MCF 10A (cell line): Measurements from ENCODE around the gene CLK1. TPM values are rescaled to one million over a fixed set of nuclear protein-coding genes. Genes with fewer than 3 reads are reported as not detected.
A peak's percentile ranks its signal among the peaks of the same experiment; 100 is the strongest.

Source experiments
- BruUV-seq: library from RNA; stranded (reverse); fragments of 400-500 nt; replicated peaks from 2 replicates; lab custom pipeline; 2021; lab: Mats Ljungman, UMichigan
- CTCF ChIA-PET: fragments of 300-600 bp; sonication (Branson Sonifier 250); formaldehyde crosslinking; extraction: SDS; loops from one replicate; lab custom pipeline; 2021; ENCODE audit warnings: antibody characterized with exemption, inconsistent platforms; lab: Yijun Ruan, JAX
- POLR2A ChIA-PET: fragments of 300-600, 350-650 bp; sonication (Branson Sonifier 250); formaldehyde crosslinking; extraction: SDS; loops from one replicate; lab custom pipeline; 2020; ENCODE audit warnings: antibody characterized with exemption, inconsistent platforms; lab: Yijun Ruan, JAX
- DNase-seq: peaks from one replicate; pipeline ENCODE4 v3.0.0-alpha.2; 2018; ENCODE audit not compliant: unreplicated experiment
- H3K27ac Mint-ChIP-seq: one replicate; pipeline ENCODE4 v1.8.0; 2022; ENCODE audit warnings: mild to moderate bottlenecking, low read depth, mixed read lengths; ENCODE audit not compliant: unreplicated experiment
- H3K27me3 Mint-ChIP-seq: one replicate; pipeline ENCODE4 v1.8.0; 2022; ENCODE audit warnings: mixed read lengths; ENCODE audit not compliant: insufficient read depth, unreplicated experiment
- H3K36me3 Mint-ChIP-seq: one replicate; pipeline ENCODE4 v1.8.0; 2022; ENCODE audit warnings: mild to moderate bottlenecking, moderate library complexity, mixed read lengths; ENCODE audit not compliant: insufficient read depth, unreplicated experiment
- H3K4me1 Mint-ChIP-seq: one replicate; pipeline ENCODE4 v1.8.0; 2022; ENCODE audit warnings: mixed read lengths; ENCODE audit not compliant: insufficient read depth, unreplicated experiment
- H3K4me3 Mint-ChIP-seq: one replicate; pipeline ENCODE4 v1.8.0; 2022; ENCODE audit warnings: mild to moderate bottlenecking, moderate library complexity, mixed read lengths; ENCODE audit not compliant: unreplicated experiment
- H3K9me3 Mint-ChIP-seq: one replicate; pipeline ENCODE4 v1.8.0; 2022; ENCODE audit warnings: mixed read lengths; ENCODE audit not compliant: unreplicated experiment
- intact Hi-C: fragments of 100-400 bp; cut with micrococcal nuclease; formaldehyde crosslinking; loops from 2 replicates; pipeline ENCODE4 v1.14.1; 2022
- total RNA-seq: library from RNA; stranded (reverse); gene quantifications from 2 replicates; pipeline ENCODE4 v1.2.3, GENCODE V29; 2022
- TF ChIP-seq, protein P1 (sequence below): fragments of 200-600 bp; IDR thresholded peaks from one replicate; pipeline ENCODE4 v1.8.0; 2022; ENCODE audit warnings: antibody characterized with exemption, mild to moderate bottlenecking; ENCODE audit not compliant: unreplicated experiment

CLK1 gene
- total RNA-seq, 1 experiment from 2014 or later = 102 TPM

DNA sequence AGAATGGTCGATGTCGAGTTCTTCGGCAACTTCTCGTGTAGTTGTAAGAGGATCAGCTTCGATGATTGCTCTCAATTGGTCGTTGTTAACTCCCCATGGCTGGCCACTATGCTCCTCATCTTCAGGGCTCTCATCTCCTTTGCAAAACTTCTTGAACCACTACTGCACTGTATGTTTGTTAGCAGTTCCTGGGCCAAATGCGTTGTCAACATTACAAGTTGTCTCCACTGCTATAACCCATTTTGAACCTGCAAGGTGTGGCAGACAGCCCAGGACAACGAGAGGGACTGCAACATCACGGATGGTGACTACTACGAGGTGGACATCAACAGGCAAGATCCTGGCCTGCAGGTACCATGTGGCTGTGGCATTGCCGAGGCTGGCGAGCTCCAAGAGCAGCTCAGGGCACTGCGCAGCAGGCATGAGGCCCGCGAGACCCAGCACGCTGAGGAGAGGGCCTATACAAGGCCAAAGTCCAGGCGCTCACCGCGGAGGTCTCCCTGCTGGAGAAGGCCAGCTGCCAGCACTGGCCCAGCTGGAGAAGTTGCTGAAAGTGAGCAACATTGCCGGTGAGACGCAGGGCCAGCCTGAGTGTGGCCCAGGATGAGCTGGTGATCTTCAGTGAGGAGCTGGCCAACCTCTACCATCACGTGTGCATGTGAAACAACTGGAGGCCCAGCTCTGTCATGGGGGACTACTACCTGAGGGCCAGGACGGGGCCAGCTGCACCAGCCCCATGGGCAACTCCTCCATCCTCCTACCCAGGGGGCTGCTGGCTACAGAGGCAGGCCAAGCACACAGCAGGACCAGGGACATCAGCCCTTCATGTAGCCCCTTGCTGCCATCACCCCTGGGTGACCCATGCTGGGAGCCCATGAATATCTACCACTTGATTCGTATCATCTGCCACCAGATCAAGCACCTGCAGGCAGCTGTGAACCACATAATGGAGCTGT, 20.2 kb downstream of the CLK1 start:
- H3K27me3 Mint-ChIP-seq = no peaks in the 10 kb centered on the region
- TF ChIP-seq, protein P1, sequence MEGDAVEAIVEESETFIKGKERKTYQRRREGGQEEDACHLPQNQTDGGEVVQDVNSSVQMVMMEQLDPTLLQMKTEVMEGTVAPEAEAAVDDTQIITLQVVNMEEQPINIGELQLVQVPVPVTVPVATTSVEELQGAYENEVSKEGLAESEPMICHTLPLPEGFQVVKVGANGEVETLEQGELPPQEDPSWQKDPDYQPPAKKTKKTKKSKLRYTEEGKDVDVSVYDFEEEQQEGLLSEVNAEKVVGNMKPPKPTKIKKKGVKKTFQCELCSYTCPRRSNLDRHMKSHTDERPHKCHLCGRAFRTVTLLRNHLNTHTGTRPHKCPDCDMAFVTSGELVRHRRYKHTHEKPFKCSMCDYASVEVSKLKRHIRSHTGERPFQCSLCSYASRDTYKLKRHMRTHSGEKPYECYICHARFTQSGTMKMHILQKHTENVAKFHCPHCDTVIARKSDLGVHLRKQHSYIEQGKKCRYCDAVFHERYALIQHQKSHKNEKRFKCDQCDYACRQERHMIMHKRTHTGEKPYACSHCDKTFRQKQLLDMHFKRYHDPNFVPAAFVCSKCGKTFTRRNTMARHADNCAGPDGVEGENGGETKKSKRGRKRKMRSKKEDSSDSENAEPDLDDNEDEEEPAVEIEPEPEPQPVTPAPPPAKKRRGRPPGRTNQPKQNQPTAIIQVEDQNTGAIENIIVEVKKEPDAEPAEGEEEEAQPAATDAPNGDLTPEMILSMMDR = no peak
- ChIA-PET CTCF (interaction anchor here (0.7 to 0.8 kb wide), 3 partner anchors 9 to 1899 kb away, joined by 3 to 4 read pairs (median 4); no protein-coding TSS in a partner anchor), POLR2A (interaction anchor here (0.6 to 1.1 kb wide), 2 partner anchors 14 to 47 kb away, joined by 3 read pairs; no protein-coding TSS in a partner anchor)
- intact Hi-C loops = no loop called here
- no peak overlapping the region for H3K27ac Mint-ChIP-seq
- no TSS peak for BruUV-seq
- H3K4me3 Mint-ChIP-seq = no peak overlapping the region
- H3K9me3 Mint-ChIP-seq = no peaks in the 10 kb centered on the region
- H3K4me1 Mint-ChIP-seq = no peaks in the 10 kb centered on the region
- H3K36me3 Mint-ChIP-seq = peaks cover 5% of the 10 kb centered on the region
- no peak for DNase-seq

DNA sequence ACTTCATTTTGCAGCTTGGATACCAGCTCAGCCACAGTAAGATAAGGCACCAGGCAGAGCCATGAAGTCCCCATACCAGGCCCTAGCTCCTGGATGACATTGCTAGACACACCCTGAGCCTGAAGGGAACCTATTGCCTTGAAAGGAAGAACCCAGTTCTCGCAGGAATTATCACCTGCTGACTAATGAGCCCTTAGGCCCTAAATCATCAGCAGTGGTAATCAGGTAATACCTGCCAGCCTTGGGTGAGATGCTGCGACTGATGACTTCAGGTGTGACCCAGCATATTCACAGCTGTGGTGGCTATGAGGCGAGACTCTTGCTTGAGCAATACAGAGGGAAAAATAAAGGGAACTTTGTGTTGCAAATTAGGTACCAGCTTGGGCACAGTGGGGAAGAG, 24.9 kb downstream of the CLK1 start:
- Mint-ChIP-seq H3K9me3 (peaks cover 7% of the 10 kb centered on the region), H3K27ac (no peak overlapping the region), H3K27me3 (no peaks in the 10 kb centered on the region), H3K36me3 (no peaks in the 10 kb centered on the region), H3K4me1 (no peaks in the 10 kb centered on the region), H3K4me3 (no peak overlapping the region)
- POLR2A ChIA-PET = interaction anchor here (0.7 to 1.4 kb wide), 3 partner anchors 24 to 75 kb away, joined by 3 to 6 read pairs (median 3); partner anchors contain the start of gene CLK1
- no TSS peak for BruUV-seq
- CTCF ChIA-PET = interaction anchor here (1.0 kb wide), 1 partner anchor 108 kb away, joined by 3 read pairs; no protein-coding TSS in a partner anchor
- TF ChIP-seq, protein P1 = no peak
- peak; percentile 26 for DNase-seq
- intact Hi-C loops = no loop called here

DNA sequence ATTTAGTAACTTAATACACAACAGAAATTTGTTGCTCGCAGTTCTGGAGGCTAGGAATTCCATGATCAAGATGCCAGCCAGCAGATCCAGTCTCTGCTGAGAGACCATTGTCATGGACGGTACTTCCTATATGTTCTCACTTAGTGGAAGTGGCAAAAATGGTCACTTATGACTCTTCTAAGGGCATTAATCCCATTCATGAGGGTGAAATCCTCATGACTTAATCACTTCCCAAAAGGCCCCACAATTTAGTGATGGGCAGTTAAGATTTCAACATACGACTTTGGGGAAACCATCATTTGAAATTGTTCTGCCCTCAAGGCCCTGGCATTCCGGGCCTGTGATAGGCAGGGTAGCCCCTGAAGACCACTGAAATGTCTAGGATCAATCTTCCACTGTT, 29.8 kb downstream of the CLK1 start:
- H3K9me3 Mint-ChIP-seq = peaks cover 7% of the 10 kb centered on the region
- intact Hi-C loops = no loop called here
- BruUV-seq = no TSS peak
- TF ChIP-seq, protein P1 = no peak
- POLR2A ChIA-PET = no interaction called here
- no peaks in the 10 kb centered on the region for H3K4me1 Mint-ChIP-seq
- H3K36me3 Mint-ChIP-seq = no peaks in the 10 kb centered on the region
- H3K27me3 Mint-ChIP-seq = no peaks in the 10 kb centered on the region
- no peak for DNase-seq
- CTCF ChIA-PET = interaction anchor here (1.1 kb wide), 1 partner anchor 10 kb away, joined by 4 read pairs; no protein-coding TSS in a partner anchor
- H3K27ac Mint-ChIP-seq = no peak overlapping the region
- H3K4me3 Mint-ChIP-seq = no peak overlapping the region

DNA sequence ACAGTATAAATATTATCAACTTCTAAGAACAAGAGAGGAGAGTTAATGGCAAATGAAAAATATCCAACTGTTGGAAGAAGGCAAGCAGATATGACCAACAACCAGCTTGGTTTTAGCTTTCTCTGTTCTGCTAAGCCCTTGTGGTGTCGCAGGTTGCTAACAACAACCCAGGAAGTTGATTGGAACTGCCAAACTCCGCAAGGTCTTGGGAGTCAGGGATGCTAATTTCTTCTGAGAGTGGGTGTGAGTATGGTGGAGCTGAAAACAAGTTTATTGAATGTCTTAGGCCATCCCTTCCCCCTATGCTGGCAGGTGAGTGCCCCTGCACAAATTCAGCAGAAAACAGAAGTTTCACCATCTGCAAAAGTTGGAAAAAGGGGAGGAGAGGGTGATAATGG, 35.2 kb downstream of the CLK1 start:
- no peak overlapping the region for H3K27ac Mint-ChIP-seq
- H3K4me3 Mint-ChIP-seq = no peak overlapping the region
- TF ChIP-seq, protein P1 = no peak
- CTCF ChIA-PET = interaction anchor here (0.8 to 1.3 kb wide), 2 partner anchors 9 to 20 kb away, joined by 3 to 4 read pairs; no protein-coding TSS in a partner anchor
- peaks cover 13% of the 10 kb centered on the region for H3K36me3 Mint-ChIP-seq
- H3K27me3 Mint-ChIP-seq = no peaks in the 10 kb centered on the region
- no peak for DNase-seq
- POLR2A ChIA-PET = interaction anchor here (1.4 to 2.2 kb wide), 3 partner anchors 13 to 26 kb away, joined by 3 to 8 read pairs (median 3); no protein-coding TSS in a partner anchor
- intact Hi-C loops = no loop called here
- H3K9me3 Mint-ChIP-seq = no peaks in the 10 kb centered on the region
- H3K4me1 Mint-ChIP-seq = no peaks in the 10 kb centered on the region
- no TSS peak for BruUV-seq
